SK-N-SH treated with all-trans-retinoic acid at 6 μM for 48 hours (cell line): ENCODE data around the gene PRKAR1B.

Source experiments
- ATAC-seq: fragments of 200-7000 bp; cut with Tn5 transposase; 3 replicates; pipeline ENCODE4 v1.9.1; 2020; ENCODE audit warnings: mild to moderate bottlenecking, moderate library complexity
- ARNTL ChIP-seq: fragments of 450-650 bp; formaldehyde crosslinking; IDR thresholded peaks from 2 replicates; pipeline ENCODE4 v1.5.0; 2020; ENCODE audit warnings: low read depth, mild to moderate bottlenecking, moderate library complexity, borderline replicate concordance
- BACH2 ChIP-seq: fragments of 250-450 bp; sonication (Bioruptor Pico); IDR thresholded peaks from 2 replicates; pipeline ENCODE4 v1.9.0; 2021; ENCODE audit warnings: mild to moderate bottlenecking, borderline replicate concordance
- CSDC2 ChIP-seq: fragments of 250-450 bp; sonication (Bioruptor Pico); IDR thresholded peaks from 2 replicates; pipeline ENCODE4 v1.5.0; 2020; ENCODE audit warnings: mild to moderate bottlenecking, moderate library complexity
- CSRNP3 ChIP-seq: fragments of 250-450 bp; sonication (Bioruptor Pico); IDR thresholded peaks from 2 replicates; pipeline ENCODE4 v1.5.1; 2021; ENCODE audit warnings: mild to moderate bottlenecking, moderate library complexity
- ESRRG ChIP-seq: fragments of 250-450 bp; sonication (Bioruptor Pico); IDR thresholded peaks from 2 replicates; pipeline ENCODE4 v1.6.1; 2021; ENCODE audit warnings: mild to moderate bottlenecking
- GLIS3 ChIP-seq: fragments of 250-450 bp; sonication (Bioruptor Pico); IDR thresholded peaks from 2 replicates; pipeline ENCODE4 v1.5.0; 2020; ENCODE audit warnings: mild to moderate bottlenecking, moderate library complexity
- ISL1 ChIP-seq: fragments of 250-450 bp; sonication (Bioruptor Pico); IDR thresholded peaks from 2 replicates; pipeline ENCODE4 v2.1.2; 2022; ENCODE audit warnings: mild to moderate bottlenecking, moderate library complexity
- OSR1 ChIP-seq: fragments of 250-450 bp; sonication (Bioruptor Pico); IDR thresholded peaks from 2 replicates; pipeline ENCODE4 v1.8.0; 2022; ENCODE audit warnings: moderate library complexity, mild to moderate bottlenecking, inconsistent platforms
- PATZ1 ChIP-seq: fragments of 250-450 bp; sonication (Bioruptor Pico); IDR thresholded peaks from 2 replicates; pipeline ENCODE4 v1.8.0; 2020; ENCODE audit warnings: mild to moderate bottlenecking, moderate library complexity, borderline replicate concordance
- PPARA ChIP-seq: fragments of 250-450 bp; sonication (Bioruptor Pico); IDR thresholded peaks from 2 replicates; pipeline ENCODE4 v1.5.0; 2020; ENCODE audit warnings: mild to moderate bottlenecking, borderline replicate concordance
- RARB ChIP-seq: fragments of 250-450 bp; sonication (Bioruptor Pico); IDR thresholded peaks from 2 replicates; pipeline ENCODE4 v1.8.0; 2021; ENCODE audit warnings: mild to moderate bottlenecking, moderate library complexity
- SNAI2 ChIP-seq: fragments of 250-450 bp; sonication (Bioruptor Pico); IDR thresholded peaks from 2 replicates; pipeline ENCODE4 v1.5.0; 2020; ENCODE audit warnings: mild to moderate bottlenecking, moderate library complexity
- TCF4 ChIP-seq: fragments of 250-450 bp; sonication (Bioruptor Pico); IDR thresholded peaks from 2 replicates; pipeline ENCODE4 v1.8.0; 2021; ENCODE audit warnings: mild to moderate bottlenecking, moderate library complexity, borderline replicate concordance
- TOX ChIP-seq: fragments of 250-450 bp; sonication (Bioruptor Pico); IDR thresholded peaks from 2 replicates; pipeline ENCODE4 v1.8.0; 2021; ENCODE audit warnings: mild to moderate bottlenecking, moderate library complexity, borderline replicate concordance
- ZC3H10 ChIP-seq: fragments of 250-450 bp; sonication (Bioruptor Pico); IDR thresholded peaks from 2 replicates; pipeline ENCODE4 v1.5.1; 2021; ENCODE audit warnings: mild to moderate bottlenecking, moderate library complexity
- ZFP3 ChIP-seq: fragments of 250-450 bp; sonication (Bioruptor Pico); IDR thresholded peaks from 2 replicates; pipeline ENCODE4 v1.5.0; 2020; ENCODE audit warnings: mild to moderate bottlenecking, moderate library complexity
- ZFP30 ChIP-seq: fragments of 450-650 bp; formaldehyde crosslinking; IDR thresholded peaks from 2 replicates; pipeline ENCODE4 v1.5.0; 2022; ENCODE audit warnings: mild to moderate bottlenecking, moderate library complexity
- ZNF565 ChIP-seq: fragments of 450-650 bp; formaldehyde crosslinking; conservative IDR thresholded peaks from 2 replicates; pipeline ENCODE4 v1.5.0; 2020; ENCODE audit warnings: low read depth, mild to moderate bottlenecking, moderate library complexity
- ZNF8 ChIP-seq: fragments of 450-650 bp; formaldehyde crosslinking; IDR thresholded peaks from 2 replicates; pipeline ENCODE4 v1.5.0; 2020; ENCODE audit warnings: mild to moderate bottlenecking, moderate library complexity
- TF ChIP-seq, protein P1 (sequence below): fragments of 250-450 bp; sonication (Bioruptor Pico); IDR thresholded peaks from 2 replicates; pipeline ENCODE4 v1.8.0; 2021; ENCODE audit warnings: low read depth, mild to moderate bottlenecking, moderate library complexity, borderline replicate concordance

Gene PRKAR1B

GRCh38 chr7:620885-621284, 106.2 kb downstream of the PRKAR1B start:
- no peak for TF ChIP-seq TOX
- no peak for TF ChIP-seq CSRNP3 (CRISPR knock-in tag)
- TF ChIP-seq, all 23 proteins: peak for 0
- ATAC-seq = no peak

- TF ChIP-seq TCF4 (CRISPR knock-in tag) (no peak), ESRRG (no peak), BACH2 (CRISPR knock-in tag) (no peak), ZFP3 (CRISPR knock-in tag) (no peak), TOX (no peak), PATZ1 (CRISPR knock-in tag) (no peak)
- no peak for ATAC-seq
These were observed 107.0 kb downstream of the PRKAR1B start for GRCh38 chr7:620056-620455.

- no peak for TF ChIP-seq ZNF565 (CRISPR knock-in tag)
- TF ChIP-seq, protein P1, sequence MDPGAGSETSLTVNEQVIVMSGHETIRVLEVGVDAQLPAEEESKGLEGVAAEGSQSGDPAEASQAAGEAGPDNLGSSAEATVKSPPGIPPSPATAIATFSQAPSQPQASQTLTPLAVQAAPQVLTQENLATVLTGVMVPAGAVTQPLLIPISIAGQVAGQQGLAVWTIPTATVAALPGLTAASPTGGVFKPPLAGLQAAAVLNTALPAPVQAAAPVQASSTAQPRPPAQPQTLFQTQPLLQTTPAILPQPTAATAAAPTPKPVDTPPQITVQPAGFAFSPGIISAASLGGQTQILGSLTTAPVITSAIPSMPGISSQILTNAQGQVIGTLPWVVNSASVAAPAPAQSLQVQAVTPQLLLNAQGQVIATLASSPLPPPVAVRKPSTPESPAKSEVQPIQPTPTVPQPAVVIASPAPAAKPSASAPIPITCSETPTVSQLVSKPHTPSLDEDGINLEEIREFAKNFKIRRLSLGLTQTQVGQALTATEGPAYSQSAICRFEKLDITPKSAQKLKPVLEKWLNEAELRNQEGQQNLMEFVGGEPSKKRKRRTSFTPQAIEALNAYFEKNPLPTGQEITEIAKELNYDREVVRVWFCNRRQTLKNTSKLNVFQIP = no peak
- TF ChIP-seq TOX = no peak
- TF ChIP-seq BACH2 (CRISPR knock-in tag) = no peak
- TF ChIP-seq CSDC2 = no peak
- TF ChIP-seq OSR1 (CRISPR knock-in tag) = no peak
- TF ChIP-seq PPARA = no peak
- TF ChIP-seq SNAI2 (CRISPR knock-in tag) = no peak
- TF ChIP-seq ZC3H10 (CRISPR knock-in tag) = no peak
- no peak for TF ChIP-seq ISL1 (CRISPR knock-in tag)
- TF ChIP-seq GLIS3 (CRISPR knock-in tag) = no peak
- TF ChIP-seq ARNTL (CRISPR knock-in tag) = no peak
- no peak for TF ChIP-seq ZFP30
- no peak for TF ChIP-seq ZNF8 (CRISPR knock-in tag)
- no peak for TF ChIP-seq RARB (CRISPR knock-in tag)
- no peak for TF ChIP-seq CSRNP3 (CRISPR knock-in tag)
- no peak for TF ChIP-seq ZFP3 (CRISPR knock-in tag)
- ATAC-seq = no peak
These were observed 107.7 kb downstream of the PRKAR1B start for GRCh38 chr7:619368-619840.

GRCh38 chr7:618539-619367, 108.3 kb downstream of the PRKAR1B start:
- no peak for ATAC-seq
- no peak for TF ChIP-seq ZC3H10 (CRISPR knock-in tag)
